ENCODE measurements around the gene CYB5B. TPM values are rescaled to one million over a fixed set of nuclear protein-coding genes. Genes with fewer than 3 reads are reported as not detected.
"Not testable (repeated sequence)": the region's sequence is repeated elsewhere in the genome, so short reads cannot be mapped to it uniquely, and the experiment has no call there.

CYB5B gene
- total RNA-seq, 2 donors from 2014 or later: 153 to 160 TPM

DNA sequence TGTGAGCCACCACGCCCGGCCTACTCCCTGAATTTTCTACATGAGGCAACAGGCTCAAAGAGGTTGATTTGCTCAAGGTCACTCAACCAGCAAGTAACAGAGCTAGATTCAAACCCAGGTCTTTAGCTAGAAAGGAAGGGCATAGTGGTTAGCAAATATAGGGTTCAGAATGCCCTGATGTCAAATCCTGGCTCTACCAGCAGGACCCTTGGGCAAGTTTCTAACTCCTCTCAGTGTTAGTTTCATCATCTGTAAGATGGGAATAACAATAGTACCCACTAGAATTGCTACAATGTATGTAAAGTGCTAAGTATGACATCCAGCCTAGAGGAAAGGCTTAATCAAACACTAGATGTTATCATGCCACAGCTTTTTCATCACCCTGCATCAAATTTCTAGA, 19.1 kb upstream of the CYB5B start:
- DNase-seq (ENCODE audit: low spot score in 2 of 2) (no peak), ATAC-seq (no peak)
- no peaks in the 10 kb centered on the region for H3K9me3 Mint-ChIP-seq
- H3K27ac Mint-ChIP-seq: no peak overlapping the region
- no peaks in the 10 kb centered on the region for H3K36me3 Mint-ChIP-seq

DNA sequence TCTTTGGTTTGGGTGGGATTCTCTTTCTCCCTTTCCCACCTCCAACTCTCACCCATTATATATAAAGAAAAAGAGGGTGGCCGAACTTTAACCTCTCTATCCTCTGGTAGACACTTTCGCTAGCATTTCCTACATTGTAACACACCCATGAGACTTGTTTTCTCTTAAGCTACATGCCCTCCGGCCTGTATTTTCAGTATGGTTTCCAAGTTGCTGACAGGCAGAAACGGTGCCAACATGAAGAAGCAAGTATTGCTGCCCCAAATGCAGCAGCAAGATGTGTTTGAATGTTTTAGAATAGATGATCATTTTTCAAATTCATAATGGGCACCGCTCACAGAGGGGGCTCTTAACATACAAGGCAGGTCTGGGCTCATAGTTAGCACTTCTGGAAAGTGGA, 18.7 kb upstream of the CYB5B start:
- Mint-ChIP-seq H3K36me3 (no peaks in the 10 kb centered on the region), H3K9me3 (no peaks in the 10 kb centered on the region), H3K27ac (no peak overlapping the region)
- ATAC-seq (no peak), DNase-seq (ENCODE audit: low spot score in 2 of 2) (no peak)

DNA sequence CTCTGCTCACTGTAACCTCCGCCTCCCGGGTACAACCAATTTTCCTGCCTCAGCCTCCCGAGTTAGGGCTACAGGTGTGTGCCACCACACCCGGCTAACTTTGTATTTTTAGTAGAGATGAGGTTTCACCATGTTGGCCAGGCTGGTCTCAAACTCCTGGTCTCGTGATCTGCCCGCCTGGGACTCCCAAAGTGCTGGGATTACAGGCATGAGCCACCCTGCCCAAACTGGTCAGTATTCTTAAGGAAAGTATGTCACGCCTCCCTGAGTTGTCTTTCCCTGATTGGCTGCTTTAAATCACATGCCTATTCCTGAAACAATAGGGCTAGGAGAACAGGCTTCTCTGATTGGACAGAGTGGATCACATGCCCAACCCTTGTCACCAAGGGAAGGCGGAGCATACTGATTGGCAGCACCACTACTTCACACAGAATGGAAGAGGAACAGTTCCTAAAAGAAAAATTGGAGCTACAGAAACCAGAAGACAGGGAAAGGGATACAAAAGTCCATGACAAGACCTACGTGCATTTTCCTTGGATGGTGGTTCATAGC, 17.6 kb upstream of the CYB5B start:
- no peaks in the 10 kb centered on the region for H3K9me3 Mint-ChIP-seq
- H3K27ac Mint-ChIP-seq: no peak overlapping the region
- ATAC-seq (peak; percentile 30 to 48), DNase-seq (ENCODE audit: low spot score in 2 of 2) (no peak)
- H3K36me3 Mint-ChIP-seq: no peaks in the 10 kb centered on the region

DNA sequence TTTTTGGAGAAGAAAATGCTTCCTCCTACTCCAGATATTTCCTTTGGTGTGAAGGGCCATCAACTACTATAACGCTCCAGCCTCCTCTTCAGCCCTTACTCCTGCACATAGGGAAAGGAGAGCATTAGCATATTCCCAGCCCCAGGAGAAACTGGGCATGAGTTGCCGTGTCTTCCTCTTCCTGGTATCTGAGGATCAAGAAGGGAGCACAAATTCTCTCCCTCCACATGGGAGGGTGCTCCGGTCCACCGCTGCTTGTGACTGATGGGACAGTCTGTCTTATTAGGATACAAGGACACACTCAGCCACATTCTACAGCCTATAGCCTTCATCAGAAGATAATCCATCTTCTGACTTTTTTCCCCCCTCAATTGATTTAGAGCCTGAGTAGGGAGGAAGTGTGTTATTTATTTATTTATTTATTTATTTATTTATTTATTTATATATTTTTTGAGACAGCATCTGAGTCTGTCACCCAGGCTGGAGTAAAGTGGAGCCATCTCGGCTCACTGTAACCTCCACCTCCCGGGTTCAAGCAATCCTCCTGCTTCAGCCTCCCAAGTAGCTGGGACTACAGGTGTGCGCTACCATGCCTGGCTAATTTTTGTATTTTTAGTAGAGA, 16.6 kb upstream of the CYB5B start:
- Mint-ChIP-seq H3K27ac (peak overlapping the region in 1 of 2 donors; percentile 60), H3K36me3 (no peaks in the 10 kb centered on the region), H3K9me3 (no peaks in the 10 kb centered on the region)
- DNase-seq (ENCODE audit: low spot score in 2 of 2) (no peak), ATAC-seq (no peak)

DNA sequence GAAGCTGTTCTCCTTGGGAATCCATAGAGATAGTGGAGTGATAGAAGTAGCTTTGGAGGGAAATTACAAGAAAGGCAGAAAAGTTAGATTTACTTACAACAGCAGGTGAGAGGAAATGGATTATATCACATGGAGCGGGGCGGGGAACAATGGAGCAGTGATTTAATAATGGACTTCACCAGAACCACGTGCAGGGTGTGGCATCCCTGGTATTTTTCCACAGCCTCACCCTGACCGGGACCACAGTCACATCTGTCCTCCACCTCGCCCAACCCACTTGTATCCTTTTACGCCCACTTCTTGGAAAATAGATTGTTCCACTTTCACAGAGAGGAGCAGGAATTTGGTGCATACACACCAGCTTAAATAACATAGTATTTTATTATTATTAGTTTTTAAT, 15.9 kb upstream of the CYB5B start:
- H3K36me3 Mint-ChIP-seq: no peaks in the 10 kb centered on the region
- no peak for ATAC-seq
- no peak for DNase-seq (ENCODE audit: low spot score in 2 of 2)
- H3K9me3 Mint-ChIP-seq: no peaks in the 10 kb centered on the region
- no peak overlapping the region for H3K27ac Mint-ChIP-seq

DNA sequence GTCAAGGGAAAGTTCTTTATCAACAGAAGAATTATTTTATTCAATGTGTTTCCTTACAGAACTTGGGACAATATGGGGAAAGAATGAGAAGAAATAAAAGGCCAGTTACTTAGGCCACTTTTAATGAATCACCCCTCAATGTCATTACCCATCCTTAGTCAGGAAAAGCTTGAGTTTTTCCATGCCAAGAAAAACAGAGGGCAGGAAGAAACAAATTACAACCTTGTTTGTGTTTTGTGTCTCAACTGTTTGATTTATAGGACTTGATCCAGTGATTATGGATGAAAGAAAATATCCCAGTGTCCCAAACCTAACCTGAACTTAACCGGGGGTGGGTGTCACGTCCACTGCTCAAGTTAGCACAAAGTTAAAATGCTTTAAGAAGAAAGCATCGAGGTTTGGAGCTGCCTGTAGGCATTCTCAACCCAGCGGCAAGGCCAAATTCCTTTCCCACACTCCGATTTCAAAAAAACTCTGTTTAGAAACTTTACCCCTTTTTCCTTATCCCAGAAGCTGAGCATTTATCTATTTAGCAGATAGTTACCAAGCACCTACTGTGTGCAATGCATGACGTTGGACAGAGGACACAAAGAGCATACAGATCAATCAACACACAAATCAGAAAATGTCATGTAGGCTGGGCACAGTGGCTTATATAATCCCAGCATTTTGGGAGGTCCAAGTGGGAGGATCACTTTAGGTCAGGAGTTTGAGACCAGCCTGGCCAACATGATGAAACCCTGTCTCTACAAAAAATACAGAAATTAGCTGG, 14.0 kb upstream of the CYB5B start:
- H3K36me3 Mint-ChIP-seq: no peaks in the 10 kb centered on the region
- peak overlapping the region in 1 of 2 donors; percentile 75 for H3K27ac Mint-ChIP-seq
- no peak for ATAC-seq
- no peaks in the 10 kb centered on the region for H3K9me3 Mint-ChIP-seq
- no peak for DNase-seq (ENCODE audit: low spot score in 2 of 2)

DNA sequence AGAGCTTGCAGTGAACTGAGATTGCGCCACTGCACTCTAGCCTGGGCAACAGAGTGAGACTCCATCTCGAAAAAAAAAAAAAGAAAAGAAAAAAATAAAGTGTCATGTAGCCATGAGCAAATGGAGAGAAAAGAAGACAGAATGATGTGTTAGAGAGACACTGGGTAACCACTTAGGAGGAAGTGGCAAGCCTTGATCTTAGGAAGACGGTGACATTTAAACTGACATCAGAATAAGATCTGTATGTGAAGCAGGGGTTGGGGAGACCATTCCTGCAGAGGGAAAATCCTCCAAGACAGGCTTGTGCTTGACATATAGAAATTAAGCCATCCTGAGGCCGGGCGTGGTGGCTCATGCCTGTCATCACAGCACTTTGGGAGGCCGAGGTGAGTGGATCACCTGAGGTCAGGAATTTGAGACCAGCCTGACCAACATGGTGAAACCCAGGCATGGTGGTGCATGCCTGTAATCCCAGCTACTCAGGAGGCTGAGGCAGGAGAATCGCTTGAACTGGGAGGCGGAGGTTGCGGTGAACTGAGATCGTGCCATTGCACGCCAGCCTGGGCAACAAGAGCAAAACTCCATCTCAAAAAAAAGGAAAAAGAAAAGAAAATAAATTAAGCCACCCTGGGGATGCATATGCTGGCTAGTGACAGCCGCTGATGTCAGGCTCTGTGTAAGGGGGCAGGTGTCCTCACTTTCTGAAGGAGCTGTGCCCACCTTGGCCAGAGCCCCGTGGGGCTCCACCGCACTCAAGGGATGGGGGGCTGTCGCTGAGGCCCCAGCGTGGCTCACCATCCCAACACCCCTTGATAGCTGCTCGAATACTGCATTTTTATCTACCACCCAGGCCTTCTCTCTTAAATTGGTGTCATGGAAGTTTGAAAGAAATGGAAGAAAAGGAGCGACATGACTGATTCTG, 13.1 kb upstream of the CYB5B start:
- peak overlapping the region; percentile 30 to 75 for H3K27ac Mint-ChIP-seq
- ATAC-seq (peak in 1 of 2 donors; percentile 86), DNase-seq (ENCODE audit: low spot score in 2 of 2) (no peak)
- no peaks in the 10 kb centered on the region for H3K36me3 Mint-ChIP-seq
- H3K9me3 Mint-ChIP-seq: no peaks in the 10 kb centered on the region

DNA sequence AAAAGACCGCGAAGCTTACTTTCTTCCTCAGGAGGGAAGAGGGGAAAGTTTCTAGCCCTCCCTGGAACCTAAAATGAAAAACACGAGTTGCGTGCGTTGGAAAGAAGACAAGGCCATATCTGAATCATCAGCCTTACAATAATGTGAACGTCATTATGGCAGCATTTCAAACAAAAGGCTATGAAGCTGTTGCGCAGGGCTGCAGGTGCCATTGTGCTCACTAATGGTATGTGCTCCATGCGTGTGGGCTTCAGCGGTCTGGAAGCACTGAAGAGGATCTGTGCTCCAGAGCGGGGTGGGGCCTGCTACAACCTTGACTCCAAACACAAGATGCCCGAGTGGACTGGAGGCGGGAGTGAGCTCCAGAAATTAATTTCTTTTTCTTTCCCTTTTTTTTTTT, 12.1 kb upstream of the CYB5B start:
- no peaks in the 10 kb centered on the region for H3K36me3 Mint-ChIP-seq
- no peak overlapping the region for H3K27ac Mint-ChIP-seq
- ATAC-seq (no peak), DNase-seq (ENCODE audit: low spot score in 2 of 2) (no peak)
- H3K9me3 Mint-ChIP-seq: no peaks in the 10 kb centered on the region

DNA sequence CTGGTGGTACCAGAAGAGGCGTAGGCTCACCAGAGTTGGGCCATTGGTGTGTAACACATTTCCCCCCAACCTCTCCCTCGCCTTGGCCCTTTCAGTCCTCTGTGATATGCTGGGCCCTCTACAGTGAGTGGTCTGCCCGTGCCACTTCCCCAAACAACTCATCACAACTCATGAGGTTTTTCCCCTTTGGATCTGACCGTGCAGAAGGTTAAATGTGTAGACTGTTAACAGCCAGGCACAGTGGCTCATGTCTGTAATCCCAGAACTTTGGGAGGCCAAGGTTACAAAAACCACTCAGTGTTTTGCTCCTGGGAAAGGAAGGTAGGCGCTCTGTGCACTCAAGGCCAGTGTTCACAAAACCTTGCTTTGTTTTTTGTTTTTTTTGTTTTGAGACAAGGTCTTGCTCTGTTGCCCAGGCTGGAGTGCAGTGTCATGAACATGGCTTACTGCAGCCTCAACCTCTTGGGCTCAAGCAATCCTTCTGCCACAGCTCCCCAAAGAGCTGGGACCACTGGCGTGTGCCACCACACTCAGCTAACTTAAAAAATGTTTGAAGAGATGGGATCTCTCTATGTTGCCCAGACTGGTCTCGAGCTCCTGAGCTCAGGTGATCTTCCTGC, 11.3 kb upstream of the CYB5B start:
- DNase-seq (ENCODE audit: low spot score in 2 of 2) (no peak), ATAC-seq (no peak)
- Mint-ChIP-seq H3K27ac (no peak overlapping the region), H3K36me3 (no peaks in the 10 kb centered on the region), H3K9me3 (no peaks in the 10 kb centered on the region)

DNA sequence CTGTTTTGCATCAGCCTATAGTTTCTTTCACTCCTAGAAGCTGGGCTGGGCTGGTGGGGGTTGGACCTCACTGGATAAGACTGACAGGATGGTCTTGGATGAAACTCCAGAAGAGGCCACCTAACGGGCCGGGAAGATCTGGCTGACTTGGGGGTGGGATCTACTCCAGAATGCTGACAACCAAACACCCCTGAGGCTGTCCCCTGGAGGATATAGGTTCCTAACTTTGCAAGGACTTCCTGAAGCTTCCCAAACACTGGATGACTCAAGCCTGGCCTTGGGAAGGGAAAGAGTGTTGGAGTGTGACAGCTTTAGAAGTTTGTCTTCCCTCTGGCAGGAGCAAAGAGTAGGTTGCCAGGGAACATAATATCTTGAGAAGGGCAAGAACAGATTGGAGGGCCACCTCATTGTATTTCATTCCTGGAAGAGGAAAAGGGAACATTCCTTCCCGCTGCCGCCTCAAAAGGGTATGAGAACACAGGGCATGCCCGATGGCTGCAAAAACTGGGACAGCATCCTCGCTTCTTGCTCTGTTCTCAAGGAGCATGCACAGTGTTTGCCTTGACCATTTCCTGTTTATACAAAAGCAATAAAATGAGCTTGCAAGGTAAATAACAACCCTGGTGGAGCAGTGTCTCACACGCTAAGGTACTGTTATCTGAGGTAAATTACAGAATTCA, 6.8 kb upstream of the CYB5B start:
- Mint-ChIP-seq H3K9me3 (peaks cover 0 to under 1% of the 10 kb centered on the region in 2 donors), H3K27ac (no peak overlapping the region), H3K36me3 (no peaks in the 10 kb centered on the region)
- no peak for ATAC-seq
- DNase-seq (ENCODE audit: low spot score in 2 of 2): no peak

DNA sequence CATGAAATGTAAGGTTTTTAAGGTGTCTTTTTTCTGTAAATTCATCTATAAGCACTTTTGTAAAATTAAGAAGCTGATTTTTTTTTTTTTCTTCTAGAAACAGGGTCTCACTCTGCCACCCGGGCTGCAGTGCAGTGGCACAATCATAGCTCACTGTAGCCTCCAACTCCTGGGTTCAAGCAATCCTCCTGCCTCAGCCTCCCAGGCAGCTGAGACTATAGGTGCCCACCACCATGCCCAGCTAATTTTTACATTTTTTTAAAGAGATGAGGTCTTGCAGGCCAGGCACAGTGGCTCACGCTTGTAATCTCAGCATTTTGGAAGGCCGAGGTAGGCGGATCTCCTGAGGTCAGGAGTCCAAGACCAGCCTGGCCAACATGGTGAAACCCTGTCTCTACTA, 4.5 kb upstream of the CYB5B start:
- ATAC-seq: no peak
- no peak overlapping the region for H3K27ac Mint-ChIP-seq
- peaks cover 10 to 16% of the 10 kb centered on the region in 2 donors for H3K36me3 Mint-ChIP-seq
- peaks cover 0 to 8% of the 10 kb centered on the region in 2 donors for H3K9me3 Mint-ChIP-seq
- no peak for DNase-seq (ENCODE audit: low spot score in 2 of 2)

DNA sequence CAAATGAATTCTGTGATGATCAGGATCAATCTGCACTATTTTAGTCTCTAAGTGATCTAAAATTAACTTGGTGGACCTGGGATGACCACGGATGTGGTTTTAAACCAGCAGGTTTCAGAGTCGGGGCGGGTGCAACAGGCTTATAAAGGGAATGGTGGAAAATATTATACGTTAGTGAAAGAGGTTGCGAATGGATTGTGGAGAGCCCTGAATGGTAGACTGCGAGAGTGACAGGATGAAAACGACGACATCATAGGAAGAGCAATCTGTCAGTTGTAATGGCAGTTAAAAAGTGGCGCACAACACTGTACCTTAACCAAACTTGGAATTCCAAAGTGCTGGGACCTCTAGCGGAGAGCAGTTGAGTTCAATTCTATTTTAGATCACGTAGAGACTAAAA, 1.2 kb upstream of the CYB5B start:
- H3K27ac Mint-ChIP-seq: peak overlapping the region in 1 of 2 donors; percentile 92
- H3K9me3 Mint-ChIP-seq: peaks cover 0 to 8% of the 10 kb centered on the region in 2 donors
- no peak for DNase-seq (ENCODE audit: low spot score in 2 of 2)
- H3K36me3 Mint-ChIP-seq: peaks cover 16 to 32% of the 10 kb centered on the region in 2 donors
- no peak for ATAC-seq

DNA sequence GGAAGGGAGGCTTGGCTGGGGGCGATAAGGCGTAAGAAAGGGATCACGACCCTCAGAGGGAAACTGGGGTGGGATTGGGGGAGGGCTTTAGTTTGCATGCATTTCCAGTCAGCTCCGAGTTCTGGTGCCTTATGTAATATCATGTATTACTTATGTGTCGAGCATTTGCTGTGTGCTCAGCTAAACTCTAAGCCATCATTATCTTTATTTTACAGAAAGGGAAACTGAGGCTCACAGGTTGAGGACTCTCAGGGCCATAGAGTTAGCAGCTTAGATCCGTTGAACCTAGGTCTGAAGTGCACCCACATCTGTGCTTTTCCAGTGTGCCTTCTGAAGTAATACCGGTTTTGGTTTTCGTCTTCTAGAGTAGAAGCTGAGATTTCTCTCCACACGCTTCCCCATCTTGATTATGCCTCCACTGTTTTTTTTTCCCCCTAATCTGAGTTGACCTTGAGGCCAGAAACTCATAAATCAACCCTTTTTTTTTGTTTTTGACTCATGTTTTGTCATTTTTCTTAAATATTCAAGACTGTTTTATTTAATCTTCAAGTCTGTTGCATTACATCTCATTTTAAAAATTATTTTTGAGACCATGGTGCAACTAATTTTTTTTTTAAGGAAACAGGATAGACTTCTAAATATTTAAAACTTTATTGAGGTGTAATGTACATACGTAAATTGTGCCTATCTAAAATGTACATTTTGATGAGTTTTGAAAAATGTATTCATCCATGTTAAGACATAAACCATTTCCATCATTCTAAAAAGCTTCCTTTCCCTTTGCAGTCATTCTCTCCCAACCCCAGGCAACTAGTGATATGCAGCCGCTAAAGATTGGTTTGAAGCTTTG, 741 bp downstream of the CYB5B start:
- Mint-ChIP-seq H3K9me3 (peaks cover 8 to 18% of the 10 kb centered on the region in 2 donors), H3K27ac (peak overlapping the region; percentile 92 to 99), H3K36me3 (peaks cover 30 to 51% of the 10 kb centered on the region in 2 donors)
- DNase-seq (ENCODE audit: low spot score in 2 of 2) (no peak), ATAC-seq (no peak)

DNA sequence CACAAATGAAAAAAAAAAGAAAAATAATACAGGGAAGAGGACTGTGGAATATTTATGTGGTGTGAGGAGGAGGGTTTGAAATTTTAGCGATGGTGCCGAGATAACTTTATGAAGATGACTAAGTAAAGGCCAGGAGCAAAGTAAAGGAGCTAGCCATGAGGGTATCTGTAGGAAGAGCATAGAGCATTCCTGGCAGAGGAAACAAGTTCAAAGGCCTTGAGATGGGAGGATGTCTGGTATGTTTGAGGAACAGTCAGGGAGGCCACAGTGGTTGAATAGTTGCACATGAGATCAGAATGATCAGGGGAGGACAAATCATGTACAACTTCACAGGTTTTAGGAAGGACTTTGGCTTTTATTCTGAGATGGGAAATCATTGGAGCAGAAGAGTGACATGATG, 4.2 kb downstream of the CYB5B start:
- no peak for DNase-seq (ENCODE audit: low spot score in 2 of 2)
- peaks cover 8 to 9% of the 10 kb centered on the region in 2 donors for H3K9me3 Mint-ChIP-seq

DNA sequence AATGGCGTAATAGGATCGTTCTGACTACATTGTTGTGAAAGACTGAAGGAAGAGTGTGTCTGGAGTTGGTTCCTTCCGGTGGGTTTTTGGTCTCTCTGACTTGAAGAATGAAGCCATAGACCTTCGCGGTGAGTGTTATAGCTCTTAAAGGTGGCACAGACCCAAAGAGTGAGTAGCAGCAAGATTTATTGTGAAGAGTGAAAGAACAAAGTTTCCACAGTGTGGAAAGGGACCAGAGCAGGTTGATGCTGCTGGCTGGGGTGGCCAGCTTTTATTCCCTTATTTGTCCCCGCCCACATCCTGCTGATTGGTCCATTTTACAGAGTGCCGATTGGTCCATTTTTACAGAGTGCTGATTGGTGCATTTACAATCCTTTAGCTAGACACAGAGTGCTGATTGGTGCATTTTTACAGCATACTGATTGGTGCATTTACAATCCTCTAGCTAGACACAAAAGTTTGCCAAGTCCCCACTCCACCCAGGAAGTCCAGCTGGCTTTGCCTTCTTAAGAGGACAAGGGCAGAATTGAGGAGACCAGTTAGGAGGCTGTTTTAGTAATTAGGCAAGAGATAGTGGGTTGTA, 4.7 kb downstream of the CYB5B start:
- not testable (repeated sequence) for H3K27ac Mint-ChIP-seq; ATAC-seq; H3K9me3 Mint-ChIP-seq; DNase-seq (ENCODE audit: low spot score in 2 of 2)
- peaks cover 28 to 60% of the 10 kb centered on the region in 2 donors for H3K36me3 Mint-ChIP-seq

More for the DNA sequence above, 4.2 kb downstream of the CYB5B start:
- H3K27ac Mint-ChIP-seq: no peak overlapping the region
- peaks cover 30 to 57% of the 10 kb centered on the region in 2 donors for H3K36me3 Mint-ChIP-seq
- ATAC-seq: no peak

Measured in activated naive CD4-positive, alpha-beta T cell treated with anti-CD3 and anti-CD28 coated beads, Interleukin-2, amount 50 U/mL, for 72 hours (primary cell).